NCI-H345 treated with DMSO at 0.1 percent for 48 hours (cell line): ENCODE data around the gene PDZK1IP1.
"Not testable (repeated sequence)": the region's sequence is repeated elsewhere in the genome, so short reads cannot be mapped to it uniquely, and the experiment has no call there.

Experiments
- DNase-seq: peaks from one replicate; lab custom pipeline; 2025; ENCODE audit not compliant: unreplicated experiment; lab: John Stamatoyannopoulos, UW

Gene PDZK1IP1

GRCh38 chr1:47140358-47140757 lies 49.5 kb downstream of the PDZK1IP1 start:
- DNase-seq: not testable (repeated sequence)

GRCh38 chr1:47137925-47138615 lies 51.8 kb downstream of the PDZK1IP1 start:
- no peak for DNase-seq

GRCh38 chr1:47137198-47137597 lies 52.6 kb downstream of the PDZK1IP1 start, which contains the start of gene CYP4A22:
CYP4A22 (plus strand) TSS chr1:47137441; CDS start chr1:47137486, 45 bp downstream.
- no peak for DNase-seq
